DMS53 treated with DMSO at 0.1 percent for 48 hours (cell line): Measurements from ENCODE around the gene KCNN3.

ENCODE experiments used
- DNase-seq: peaks from one replicate; lab custom pipeline; 2025; ENCODE audit not compliant: unreplicated experiment; lab: John Stamatoyannopoulos, UW

KCNN3 gene

DNA sequence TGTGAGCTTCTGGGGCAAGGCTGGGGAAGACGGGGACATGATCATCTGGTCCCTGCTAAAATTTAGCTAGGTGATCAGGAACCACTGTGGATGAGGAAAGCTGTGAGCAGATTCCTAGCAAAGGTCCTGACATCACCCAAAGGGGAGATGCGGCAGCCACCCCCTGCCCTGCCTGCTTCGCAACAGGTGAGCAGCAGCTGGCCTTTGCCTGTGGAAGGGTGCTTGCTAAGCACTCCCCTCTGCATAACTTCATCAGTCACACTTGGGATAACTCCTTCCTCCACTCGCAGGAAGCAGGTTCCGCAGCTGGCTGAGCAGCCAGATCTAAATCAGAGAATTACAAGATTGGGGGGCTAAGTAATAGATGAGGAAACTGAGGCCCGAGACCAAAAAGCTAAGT, 51.2 kb downstream of the KCNN3 start:
- no peak for DNase-seq

DNA sequence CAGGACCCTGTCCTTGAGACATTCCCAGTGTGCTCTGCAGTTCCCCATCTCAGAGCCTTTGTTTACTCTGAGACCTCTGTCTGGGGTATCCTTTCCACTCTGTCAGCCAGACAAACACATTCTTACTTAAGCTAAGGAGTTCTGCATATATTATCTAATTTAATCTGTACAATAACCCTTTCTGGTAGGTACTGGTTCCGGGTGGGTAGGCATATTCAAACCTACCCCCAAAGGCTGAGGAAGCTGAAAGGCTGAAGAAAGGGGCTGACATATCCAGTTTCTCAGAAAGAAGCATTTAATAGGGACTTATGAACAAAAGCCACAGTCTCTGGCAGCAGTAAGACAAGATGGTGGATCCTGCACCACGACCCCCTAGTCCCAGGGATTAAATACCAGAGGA, 53.1 kb downstream of the KCNN3 start:
- no peak for DNase-seq

DNA sequence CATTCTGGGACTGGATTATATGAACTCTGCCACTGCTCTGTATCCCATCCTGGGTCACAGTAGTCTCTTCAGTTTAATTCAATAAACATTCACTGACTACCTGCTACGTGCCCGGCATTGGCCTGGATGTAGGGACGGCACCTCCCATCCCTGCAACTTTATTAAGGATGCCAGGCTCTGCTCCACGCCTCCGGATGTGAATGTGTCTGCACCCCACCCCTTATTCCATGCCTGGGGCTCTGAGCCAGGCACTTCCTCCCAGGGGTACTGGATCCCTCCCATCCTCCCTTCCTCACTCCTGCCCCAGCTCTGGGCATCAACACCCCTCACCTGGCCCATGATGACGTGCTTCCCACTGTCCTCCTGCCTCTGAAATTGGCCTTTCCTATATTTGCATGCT, 53.7 kb downstream of the KCNN3 start:
- DNase-seq = no peak

DNA sequence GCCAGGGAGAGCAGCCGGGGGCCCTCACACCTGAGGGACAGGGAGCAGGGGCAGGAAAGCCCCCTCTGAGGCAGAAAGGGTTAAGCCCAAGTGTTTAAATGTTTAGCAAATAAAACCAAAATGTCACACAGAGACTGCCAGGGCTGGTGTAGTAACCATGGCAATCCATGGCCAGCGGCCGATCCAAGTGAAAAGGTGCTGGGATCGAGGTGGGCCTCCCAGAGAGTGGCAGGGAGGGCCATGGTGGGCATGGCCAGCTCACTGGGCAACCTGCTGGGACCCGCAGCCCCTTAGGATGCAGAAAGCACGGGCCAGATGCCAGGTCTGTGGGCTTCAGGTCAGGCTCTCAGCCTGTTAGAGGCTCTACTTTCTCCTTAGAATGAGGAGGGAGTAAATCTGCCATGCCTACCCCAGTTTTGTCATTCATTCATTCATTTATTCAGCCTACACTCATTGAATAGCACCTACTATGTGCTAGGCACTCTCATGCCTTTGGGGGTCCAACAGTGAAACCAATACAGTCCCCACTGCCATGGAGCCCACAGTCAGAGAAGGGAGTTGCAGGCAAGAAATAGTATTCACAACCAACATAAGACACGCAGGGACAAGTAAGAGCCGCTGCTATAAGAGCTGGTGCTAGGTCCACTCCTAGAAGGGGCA, 56.1 kb downstream of the KCNN3 start:
- DNase-seq = no peak

DNA sequence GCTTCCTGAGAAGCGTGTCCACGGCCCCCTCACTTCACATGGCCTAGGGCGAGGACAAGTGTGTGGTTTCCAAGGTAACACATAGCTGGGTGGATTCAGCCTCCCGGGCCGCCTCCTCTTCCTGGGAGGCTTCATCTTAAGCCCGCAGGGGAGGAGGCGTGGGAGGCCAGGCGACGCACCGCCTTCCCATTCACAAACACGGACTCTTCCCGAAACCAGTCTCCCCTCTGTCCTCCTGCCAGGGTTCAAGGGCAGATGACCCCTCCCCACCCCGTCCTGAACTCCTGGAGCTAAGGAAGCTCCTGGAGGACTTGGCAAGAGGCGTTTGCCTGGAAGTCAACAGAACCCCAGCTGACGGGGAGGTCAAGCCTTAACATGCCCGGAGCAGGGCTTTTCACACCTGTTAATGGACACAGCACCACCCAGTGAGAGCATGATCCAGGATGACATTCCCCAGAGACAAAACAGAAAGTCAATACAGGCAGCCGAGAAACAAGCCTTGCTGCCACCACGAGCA, 56.7 kb downstream of the KCNN3 start:
- peak; percentile 76 for DNase-seq

DNA sequence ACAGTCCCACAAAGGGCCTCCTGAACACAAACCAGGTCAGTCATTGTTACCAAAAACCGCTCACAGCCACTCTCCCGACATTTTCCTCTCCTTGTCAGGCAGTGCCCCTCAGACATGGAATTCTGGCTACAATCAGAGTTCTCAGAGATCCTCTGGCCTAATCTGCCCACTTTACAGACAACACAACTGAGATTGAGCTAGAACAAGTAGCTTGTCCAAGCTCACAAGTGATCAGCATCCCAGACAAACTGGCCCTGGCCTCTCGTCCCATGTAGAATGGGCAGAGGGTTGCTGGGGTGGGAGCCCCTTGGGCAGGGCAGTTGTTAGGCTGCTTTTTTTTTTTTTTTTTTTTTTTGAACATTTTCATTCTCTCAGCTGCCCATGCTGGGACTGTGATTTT, 57.2 kb downstream of the KCNN3 start:
- DNase-seq = no peak

DNA sequence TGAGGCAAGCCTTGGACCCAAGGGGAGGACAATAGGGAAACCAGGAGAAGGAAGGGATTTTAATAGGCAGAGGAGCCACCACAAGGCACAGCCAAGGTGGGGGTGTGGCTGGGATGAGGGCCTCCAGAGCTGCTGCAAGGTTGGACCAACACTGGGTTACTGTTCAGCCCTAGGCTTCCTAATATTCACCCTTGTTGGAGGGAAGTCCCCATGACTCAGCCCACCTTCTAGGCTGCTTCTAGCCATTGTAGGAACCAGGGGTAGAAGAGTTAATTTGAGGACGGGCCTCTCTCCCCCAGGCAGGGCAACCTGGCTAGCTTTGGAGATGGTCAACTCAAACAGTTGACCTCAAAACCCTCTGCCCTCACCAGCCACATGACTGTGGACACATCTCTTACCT, 59.5 kb downstream of the KCNN3 start:
- DNase-seq = no peak

DNA sequence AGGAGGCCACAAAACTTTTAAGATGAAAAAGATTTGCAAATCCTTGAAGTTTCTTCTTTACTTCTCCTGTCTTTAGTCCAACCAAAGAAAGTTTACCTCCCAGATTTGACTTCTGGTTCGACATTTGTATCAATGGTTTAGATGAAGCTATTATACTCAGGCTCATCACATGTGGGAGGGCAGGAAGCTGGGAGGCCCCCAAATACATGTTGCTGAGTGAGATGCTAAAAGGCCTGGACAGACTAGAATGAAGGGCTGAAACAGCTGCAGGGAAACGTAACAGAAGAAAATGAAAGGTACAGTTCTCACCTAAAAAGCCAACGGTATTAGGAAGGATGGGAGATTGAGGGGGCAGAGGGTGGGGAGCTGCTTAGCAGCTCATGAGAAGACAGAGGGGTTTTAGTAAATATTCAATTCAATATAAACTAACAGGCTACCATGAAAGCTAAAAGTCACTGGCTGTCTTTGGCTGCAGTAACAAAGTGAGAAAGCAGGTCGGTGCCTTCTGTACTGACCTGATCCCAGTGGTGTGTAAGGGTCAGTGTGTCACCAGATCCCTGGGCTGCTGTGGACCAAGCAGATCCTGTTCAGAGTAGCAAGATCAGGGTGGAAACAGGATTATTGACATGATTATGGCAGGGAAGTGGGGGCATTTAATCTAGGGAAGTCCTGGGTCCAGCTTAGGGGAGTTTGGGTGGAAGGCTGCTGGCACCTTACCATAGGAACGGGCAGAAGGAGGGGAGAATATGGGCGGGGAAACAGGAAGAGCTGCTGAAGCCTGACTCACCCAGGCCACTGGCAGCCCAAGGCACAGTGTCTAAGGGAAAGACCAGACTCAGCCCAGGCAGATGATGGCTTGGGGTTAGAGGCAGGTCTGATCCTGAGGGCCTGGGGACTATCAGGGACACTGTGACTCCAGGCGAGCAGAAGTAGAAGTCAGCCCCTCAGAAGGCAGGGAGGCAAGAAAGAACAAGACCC, 60.4 kb downstream of the KCNN3 start:
- no peak for DNase-seq

DNA sequence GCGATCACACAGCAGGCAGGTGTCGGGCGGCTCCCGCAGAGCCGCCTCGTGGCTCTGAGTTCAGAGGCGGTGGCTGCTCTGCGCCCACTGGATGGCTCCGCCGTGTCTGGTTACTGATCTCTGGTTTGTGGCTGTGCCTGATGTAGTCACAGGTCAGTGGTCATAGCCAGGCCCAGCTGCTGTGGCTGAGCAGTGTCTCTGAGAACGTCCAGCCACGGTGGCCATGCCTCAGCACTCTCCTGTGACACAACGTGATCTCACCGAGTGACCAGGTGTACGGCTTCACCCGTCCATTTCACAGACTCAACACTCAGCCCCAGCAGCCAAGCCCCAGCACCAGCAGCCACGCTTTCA, 61.2 kb downstream of the KCNN3 start:
- no peak for DNase-seq

DNA sequence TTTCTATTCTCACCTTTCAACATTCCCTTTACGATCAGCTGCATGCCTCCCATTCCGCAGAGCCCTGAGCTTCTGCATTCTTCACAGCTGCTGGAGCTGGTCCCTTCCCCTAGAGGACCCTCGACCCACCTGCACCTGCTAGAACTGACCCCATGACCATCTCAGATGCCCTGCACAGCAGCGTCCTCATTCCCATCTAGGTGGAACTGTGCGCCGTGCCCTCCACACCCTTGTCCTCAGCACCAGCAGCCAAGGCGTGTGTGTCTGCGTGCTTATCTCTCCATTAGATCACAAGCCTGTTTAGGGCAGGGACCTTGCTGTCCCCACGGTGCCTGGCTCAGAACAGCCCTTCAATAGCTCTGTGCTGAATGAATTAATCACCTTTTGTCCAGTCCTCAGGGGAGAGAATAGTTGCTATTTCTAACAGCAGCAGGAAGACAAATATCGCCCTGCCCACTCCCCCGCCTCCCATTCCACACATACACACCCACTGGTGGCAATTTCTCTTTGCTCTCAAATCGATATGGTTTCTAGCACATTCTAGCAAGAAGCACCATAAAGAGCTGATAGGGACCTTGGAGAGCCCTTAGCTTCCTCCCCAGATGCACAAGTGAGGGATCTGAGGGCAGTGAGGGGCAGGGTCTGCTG, 61.7 kb downstream of the KCNN3 start:
- DNase-seq = no peak

DNA sequence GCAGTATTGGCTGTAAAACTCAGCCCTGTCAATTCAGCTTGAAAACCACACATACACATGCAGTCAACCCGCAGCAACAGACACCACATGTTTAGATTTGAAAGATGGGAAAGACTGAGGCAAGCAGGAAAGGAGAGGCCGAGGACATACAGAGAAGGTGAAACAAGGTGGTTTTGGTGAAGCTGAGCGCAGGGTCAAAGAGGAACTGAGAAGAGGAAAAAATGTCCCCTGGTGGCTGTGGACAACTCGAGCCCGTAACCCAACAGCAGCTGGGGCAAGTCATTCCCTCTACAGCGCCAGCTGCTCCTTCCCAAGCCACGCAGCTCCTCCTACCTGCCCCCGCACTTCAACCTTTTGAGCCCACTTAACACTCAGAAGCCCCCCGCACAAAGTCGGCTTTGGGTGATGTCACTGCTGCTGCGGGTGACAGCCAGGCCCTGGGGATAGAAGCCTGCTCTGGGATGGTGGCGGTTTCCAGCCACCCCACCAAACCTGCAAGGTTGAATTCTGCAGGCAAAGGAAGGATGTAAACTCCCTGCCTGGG, 63.0 kb downstream of the KCNN3 start:
- DNase-seq = no peak

DNA sequence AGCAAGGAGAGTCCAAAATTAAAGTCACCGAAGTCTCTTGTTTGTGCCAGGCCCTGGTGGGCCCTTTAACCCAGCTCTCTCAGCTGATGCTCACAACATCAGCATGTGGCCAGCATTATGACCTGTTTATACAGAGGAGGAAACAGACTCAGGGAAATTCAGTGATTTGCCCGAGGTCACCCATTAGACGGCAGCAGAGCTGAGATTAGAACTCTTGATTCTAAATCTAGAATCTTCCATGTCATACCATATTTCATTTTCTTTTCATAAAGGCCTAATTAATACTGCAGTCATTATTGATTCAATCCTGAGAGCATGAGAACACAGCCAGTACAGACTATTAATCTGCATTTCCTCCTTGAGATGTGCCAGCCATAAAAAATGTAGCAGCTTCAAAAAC, 63.7 kb downstream of the KCNN3 start:
- DNase-seq = no peak

DNA sequence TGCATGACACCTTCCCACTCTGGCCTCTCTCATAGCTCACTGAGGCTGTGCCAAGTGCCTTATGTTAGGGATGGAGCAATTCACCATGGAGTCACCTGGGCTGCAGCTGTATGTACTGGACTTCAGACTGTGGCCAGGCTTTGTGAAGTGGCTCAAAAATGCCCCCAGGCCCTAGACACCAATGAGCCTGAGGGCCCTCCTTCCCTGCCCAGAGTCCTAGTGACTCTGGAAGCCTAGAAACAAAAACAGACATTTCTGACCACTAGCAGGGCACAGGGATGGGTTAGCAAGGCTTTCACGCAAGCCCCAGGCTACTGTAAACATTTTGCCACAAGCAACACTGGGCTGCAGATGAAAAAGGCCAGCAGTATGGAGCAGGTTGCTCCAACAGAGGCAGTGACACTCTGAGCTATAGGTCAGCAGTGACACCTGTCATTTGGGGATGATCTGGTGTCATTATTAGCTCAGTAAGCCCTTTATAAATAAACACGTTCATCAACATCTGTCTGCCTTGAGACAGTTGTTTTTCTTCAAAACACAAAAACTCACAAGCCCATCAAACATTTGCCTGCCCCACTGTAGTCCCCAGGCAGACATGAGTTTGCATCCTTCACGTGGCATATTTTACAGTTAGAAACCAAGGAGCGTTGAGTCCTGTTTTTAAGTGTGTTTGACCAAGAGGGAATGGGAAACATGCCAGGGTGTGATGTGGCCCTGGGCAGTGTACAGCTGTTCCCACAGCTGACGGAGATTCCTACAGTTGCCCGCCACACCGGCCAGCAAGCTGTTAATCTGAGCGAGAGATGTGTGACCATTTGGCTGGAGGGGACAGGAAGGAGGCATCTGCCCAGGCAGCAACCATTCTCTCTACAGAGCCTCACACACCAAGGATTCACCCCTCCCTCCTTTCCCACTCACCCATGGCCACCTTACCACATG, 66.8 kb downstream of the KCNN3 start:
- peak; percentile 55 for DNase-seq

DNA sequence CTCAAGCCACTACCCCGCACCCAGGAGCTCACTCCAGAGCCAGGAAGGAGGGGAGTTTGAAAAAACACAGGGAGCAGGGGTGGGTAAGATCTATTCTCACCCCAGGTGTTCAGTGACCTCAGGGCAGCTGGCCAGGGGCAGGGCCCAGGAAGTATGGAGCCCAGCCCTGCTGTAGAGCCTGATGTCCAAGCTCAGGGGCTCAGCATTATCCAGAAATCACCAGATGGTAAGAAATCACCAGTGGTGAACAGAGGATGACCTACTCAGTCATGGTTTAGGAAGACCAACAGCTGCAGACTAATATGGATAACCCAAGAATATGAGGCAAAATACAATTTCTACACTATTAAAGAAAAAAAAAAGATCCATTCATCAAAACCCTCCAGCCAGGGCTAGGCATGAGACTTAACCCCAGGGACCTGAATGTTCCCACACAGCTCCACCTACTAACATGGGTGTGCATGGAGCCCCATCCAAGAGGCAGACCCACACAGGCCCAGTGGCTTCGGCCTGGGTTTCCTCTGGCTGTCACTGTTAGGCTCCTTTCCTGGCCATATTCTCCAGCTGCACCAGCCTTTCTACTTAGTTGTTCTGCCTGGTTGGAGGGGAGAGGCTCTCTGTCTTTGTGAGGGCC, 67.6 kb downstream of the KCNN3 start:
- no peak for DNase-seq

DNA sequence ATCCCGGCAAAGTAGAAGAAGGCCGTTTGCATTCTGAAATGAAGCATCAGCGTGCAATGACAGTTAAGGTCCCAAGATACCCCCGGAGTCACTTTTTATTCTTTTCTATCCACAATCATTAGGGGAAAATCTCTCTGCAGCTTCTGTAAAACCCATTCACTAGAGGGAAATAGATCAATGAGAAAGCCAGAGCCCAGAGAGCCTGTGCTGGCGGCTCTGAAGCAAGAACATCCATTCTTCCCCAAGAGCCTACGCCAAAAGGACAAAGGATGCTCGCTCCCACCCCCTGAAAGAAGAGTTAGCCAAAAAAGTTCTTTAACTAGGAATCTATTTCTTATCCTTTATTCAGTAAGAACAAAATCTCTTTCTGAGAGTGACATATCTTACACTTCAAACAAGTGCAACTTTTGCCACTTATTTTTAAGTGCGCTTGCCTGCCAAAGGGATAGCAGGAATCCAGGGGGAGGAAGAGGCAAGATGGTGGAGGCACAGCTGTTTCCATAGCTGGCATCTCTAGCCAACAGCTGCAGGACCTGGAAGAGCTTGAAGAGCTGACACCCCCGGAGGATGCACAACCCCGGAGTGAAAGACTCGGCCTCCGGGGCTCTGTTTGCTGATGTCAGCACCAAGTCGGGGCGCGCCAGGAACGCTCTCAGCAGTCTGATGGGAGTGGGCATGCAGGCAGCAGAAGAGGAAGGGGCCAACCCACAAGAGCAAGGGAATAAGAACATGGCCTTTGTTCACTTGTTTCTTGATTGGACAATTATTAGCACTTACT, 68.7 kb downstream of the KCNN3 start:
- DNase-seq = no peak

DNA sequence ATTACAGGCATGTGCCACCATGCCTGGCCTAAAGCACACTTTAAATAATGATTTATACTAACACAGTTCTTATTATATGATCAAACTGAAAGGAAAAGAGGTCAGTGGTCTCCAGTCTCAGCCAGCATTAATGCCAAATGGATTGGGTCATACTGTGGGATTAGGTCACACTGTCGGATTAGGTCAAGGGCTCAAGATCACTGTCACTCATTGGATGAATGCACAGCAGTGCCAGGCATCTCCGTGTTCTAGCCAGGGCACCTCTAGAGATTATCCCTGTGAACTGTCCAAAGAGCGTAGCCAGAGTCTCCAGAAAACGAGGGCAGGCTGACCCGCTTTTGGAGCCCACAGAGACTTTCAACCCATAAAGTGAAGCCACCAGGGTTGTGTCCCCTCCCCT, 70.9 kb downstream of the KCNN3 start:
- DNase-seq = no peak

DNA sequence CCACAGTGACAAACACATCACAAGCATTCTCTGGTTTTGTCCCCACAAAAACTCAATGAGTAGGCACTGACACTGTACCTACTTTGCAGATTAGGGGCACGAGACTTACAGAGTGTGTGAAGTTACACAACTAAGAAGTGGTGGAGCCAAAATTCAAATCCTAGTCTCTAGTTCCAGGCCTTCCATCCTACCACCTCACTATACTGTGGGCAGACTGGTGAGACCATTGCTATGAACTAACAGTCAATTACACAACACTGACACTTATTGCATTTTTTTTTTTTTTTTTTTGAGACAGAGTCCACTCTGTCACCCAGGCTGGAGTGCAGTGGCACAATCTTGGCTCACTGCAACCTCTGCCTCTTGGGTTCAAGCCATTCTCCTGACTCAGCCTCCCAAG, 71.4 kb downstream of the KCNN3 start:
- no peak for DNase-seq

DNA sequence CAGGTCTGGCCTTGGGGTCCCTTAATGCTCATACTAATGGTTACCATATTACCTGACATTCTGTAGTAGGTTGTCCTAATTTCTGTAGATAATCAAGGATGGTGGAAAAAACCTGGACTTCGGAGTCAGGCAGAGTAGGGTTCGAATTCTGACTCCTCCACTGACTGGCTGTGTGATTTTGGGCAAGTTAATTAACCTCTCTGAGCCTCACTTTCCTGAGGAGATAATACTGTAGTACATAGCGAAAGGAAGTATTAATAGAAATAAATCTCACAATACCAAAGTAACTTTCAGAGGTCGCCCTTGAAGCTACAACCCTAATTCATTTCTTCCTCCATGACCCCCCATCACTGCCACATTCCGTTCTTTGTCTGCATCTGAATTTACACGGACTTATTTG, 72.9 kb downstream of the KCNN3 start:
- no peak for DNase-seq

DNA sequence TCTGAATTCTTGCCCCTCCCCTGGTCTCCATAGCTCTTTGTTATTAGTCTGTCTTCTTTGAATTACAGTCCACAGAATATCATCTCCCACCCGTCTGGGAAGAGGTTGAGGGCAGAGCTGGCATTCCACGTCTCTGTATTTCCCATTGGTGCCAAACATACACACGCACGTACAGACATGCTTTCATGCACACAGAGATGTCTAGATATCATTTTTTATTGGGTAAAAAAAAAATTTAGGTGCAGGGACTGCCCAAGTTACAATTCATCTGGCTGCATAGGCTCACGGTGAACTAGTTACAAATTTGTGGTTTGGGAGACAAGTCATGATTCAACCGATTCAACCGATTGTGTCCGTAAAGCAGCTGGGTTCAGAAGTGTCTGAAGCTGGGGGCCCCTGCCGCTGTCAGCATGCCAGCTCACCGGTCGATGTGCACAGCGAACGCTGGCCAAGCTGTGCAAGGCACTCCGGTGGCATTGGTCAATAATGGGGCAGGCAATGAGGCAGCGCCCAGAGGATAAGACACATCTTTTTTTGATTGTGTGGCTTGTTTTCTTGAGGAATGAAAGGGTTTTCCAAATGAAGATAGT, 73.7 kb downstream of the KCNN3 start:
- DNase-seq = no peak
